ENCODE measurements around the gene BLOC1S3. TPM values are rescaled to one million over a fixed set of nuclear protein-coding genes. Genes with fewer than 3 reads are reported as not detected.

BLOC1S3 gene
- total RNA-seq, 1 donor from 2014 or later: 11.5 TPM

DNA sequence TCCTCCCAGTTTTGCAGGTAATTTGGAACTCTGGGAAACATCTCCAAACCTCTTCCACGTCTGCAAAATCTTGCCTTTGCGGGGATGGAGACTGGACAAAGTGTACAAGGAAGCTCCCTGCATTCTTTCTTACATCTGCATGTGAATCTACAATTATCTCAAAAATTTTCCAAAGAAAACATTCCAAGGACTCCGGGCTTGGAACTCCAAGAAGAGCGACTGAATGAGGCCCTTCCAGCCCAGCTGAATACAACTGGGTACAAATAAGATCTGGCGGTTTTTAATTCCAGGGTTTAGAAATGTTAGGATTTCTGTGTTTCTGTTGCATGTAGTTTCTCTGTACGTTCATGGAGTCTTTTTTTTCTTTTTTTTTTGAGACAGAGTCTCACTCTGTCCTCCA lies 38.1 kb downstream of the BLOC1S3 start:
- TF ChIP-seq CTCF (conservative IDR thresholded peaks at IDR 0.05; ENCODE audit: low read depth, low read length): no peak
- no peak for DNase-seq (ENCODE audit: low read depth)
- H3K4me3 ChIP-seq (ENCODE audit: low read depth, low read length): no peak overlapping the region

GRCh38 chr19:45217193-45217956 lies 38.8 kb downstream of the BLOC1S3 start:
- no peak for DNase-seq (ENCODE audit: low read depth)
- no peak for TF ChIP-seq CTCF (conservative IDR thresholded peaks at IDR 0.05; ENCODE audit: low read depth, low read length)

GRCh38 chr19:45217957-45218334 lies 39.4 kb downstream of the BLOC1S3 start:
- no peak for TF ChIP-seq CTCF (conservative IDR thresholded peaks at IDR 0.05; ENCODE audit: low read depth, low read length)
- no peak for DNase-seq (ENCODE audit: low read depth)
- no peak overlapping the region for H3K4me3 ChIP-seq (ENCODE audit: low read depth, low read length)

More at GRCh38 chr19:45217193-45217956, 38.8 kb downstream of the BLOC1S3 start:
- no peak overlapping the region for H3K4me3 ChIP-seq (ENCODE audit: low read depth, low read length)

- no peak for TF ChIP-seq CTCF (conservative IDR thresholded peaks at IDR 0.05; ENCODE audit: low read depth, low read length)
- no peak overlapping the region for H3K4me3 ChIP-seq (ENCODE audit: low read depth, low read length)
- DNase-seq (ENCODE audit: low read depth): no peak
Measured at GRCh38 chr19:45218426-45218825, 39.8 kb downstream of the BLOC1S3 start.

- DNase-seq (ENCODE audit: low read depth): no peak
- no peak overlapping the region for H3K4me3 ChIP-seq (ENCODE audit: low read depth, low read length)
- no peak for TF ChIP-seq CTCF (conservative IDR thresholded peaks at IDR 0.05; ENCODE audit: low read depth, low read length)
Measured at GRCh38 chr19:45218911-45219743, 40.5 kb downstream of the BLOC1S3 start.

- no peak for TF ChIP-seq CTCF (conservative IDR thresholded peaks at IDR 0.05; ENCODE audit: low read depth, low read length)
- no peak for DNase-seq (ENCODE audit: low read depth)
- H3K4me3 ChIP-seq (ENCODE audit: low read depth, low read length): no peak overlapping the region
Measured at GRCh38 chr19:45222724-45223123, 44.1 kb downstream of the BLOC1S3 start.
